ENCODE measurements around the gene TRAFD1.
"Not testable (repeated sequence)": the region's sequence is repeated elsewhere in the genome, so short reads cannot be mapped to it uniquely, and the experiment has no call there.

The TRAFD1 gene

GRCh38 chr12:112158461-112159145 is 33.2 kb downstream of the TRAFD1 start:
- not testable (repeated sequence) for DNase-seq (ENCODE audit: low spot score)

GRCh38 chr12:112159146-112159541 is 33.8 kb downstream of the TRAFD1 start:
- no peak for DNase-seq (ENCODE audit: low spot score)

GRCh38 chr12:112160611-112161010 is 35.3 kb downstream of the TRAFD1 start:
- no peak for DNase-seq (ENCODE audit: low spot score)

GRCh38 chr12:112161711-112162110 is 36.4 kb downstream of the TRAFD1 start:
- DNase-seq (ENCODE audit: low spot score) = no peak

DNA sequence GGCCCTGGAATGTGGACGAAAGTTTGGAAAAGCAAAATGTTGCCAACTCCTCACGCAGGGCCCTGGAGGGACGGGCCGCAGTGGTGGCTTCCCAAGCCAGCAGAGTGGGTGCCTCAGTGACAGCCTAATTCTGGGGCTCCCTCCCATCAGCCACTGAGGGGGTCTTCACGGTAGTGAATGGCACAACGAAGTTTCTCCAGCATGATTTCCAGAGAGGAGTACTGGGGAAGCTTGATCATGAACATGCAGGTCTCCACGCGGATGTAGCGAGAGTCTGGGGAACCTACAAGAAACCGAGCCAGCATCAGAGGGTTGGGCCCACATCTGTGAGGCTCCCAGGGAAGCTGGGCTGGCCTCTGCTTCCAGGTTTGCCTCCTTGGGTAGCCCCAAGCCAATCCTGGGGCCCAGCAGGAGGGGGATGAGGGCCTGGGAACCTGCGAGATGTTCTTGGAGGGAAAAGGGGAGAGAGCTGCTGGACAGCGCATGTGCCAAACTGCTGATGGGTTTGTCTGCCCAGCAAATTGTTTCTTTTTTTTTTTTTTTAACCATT is 37.0 kb downstream of the TRAFD1 start:
- DNase-seq (ENCODE audit: low spot score) = no peak

- DNase-seq (ENCODE audit: low spot score) = no peak
These were observed 37.7 kb downstream of the TRAFD1 start for GRCh38 chr12:112163056-112163455.

DNA sequence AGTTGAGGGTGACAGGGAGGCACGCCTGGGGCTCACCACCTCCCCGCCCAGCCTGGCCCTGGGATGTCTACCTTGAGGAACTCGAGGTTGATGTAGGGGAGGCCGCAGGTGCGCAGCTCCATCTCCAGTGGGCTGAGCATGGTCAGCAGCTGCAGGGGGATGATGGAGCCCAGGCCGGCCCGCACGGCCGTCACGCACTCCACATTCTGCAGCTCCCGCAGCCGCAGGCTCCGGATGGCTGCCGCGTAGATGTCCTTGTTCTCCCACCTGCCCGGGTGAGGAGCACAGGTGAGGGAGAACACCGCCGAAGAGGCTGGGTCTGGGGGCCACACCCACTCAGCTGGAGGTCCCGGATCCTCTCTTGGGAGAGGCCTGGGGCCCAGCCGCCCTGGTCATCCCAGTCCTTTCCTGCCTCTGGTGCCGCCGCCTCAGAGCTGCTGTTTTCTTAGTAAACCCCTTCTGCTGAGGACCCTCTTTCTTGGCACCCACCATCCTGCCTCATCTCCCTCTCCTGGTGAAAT is 38.2 kb downstream of the TRAFD1 start:
- no peak for DNase-seq (ENCODE audit: low spot score)

GRCh38 chr12:112164011-112164660 is 38.8 kb downstream of the TRAFD1 start:
- DNase-seq (ENCODE audit: low spot score) = no peak

- no peak for DNase-seq (ENCODE audit: low spot score)
These were observed 40.3 kb downstream of the TRAFD1 start for GRCh38 chr12:112165624-112166023.

GRCh38 chr12:112166051-112167015 is 41.0 kb downstream of the TRAFD1 start:
- no peak for DNase-seq (ENCODE audit: low spot score)

DNA sequence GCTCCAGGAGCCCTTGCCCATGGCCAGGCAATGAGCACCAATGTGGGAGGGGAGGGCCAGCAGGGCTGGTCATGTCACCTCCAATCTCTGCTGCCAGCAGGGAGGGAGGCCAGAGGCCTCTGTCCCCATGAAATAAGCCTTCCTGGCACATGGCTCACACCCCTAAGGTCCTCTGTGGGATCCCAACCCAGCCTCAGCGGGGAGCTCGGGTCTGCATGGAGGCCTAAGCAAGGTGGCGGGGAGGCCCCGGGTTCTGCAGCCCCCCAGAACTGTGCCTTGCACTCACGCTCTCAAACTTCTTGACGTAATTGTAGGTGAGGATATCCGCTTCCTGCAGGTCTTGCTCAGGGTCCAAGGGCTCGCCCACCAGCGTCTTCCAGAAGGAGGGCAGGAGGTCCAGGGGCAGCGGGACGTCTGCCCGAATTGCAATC is 41.7 kb downstream of the TRAFD1 start:
- DNase-seq (ENCODE audit: low spot score) = no peak

GRCh38 chr12:112167718-112168525 is 42.6 kb downstream of the TRAFD1 start:
- DNase-seq (ENCODE audit: low spot score) = no peak

GRCh38 chr12:112168561-112168971 is 43.2 kb downstream of the TRAFD1 start:
- no peak for DNase-seq (ENCODE audit: low spot score)

- DNase-seq (ENCODE audit: low spot score) = no peak
These were observed 44.0 kb downstream of the TRAFD1 start for GRCh38 chr12:112169161-112169872.

DNA sequence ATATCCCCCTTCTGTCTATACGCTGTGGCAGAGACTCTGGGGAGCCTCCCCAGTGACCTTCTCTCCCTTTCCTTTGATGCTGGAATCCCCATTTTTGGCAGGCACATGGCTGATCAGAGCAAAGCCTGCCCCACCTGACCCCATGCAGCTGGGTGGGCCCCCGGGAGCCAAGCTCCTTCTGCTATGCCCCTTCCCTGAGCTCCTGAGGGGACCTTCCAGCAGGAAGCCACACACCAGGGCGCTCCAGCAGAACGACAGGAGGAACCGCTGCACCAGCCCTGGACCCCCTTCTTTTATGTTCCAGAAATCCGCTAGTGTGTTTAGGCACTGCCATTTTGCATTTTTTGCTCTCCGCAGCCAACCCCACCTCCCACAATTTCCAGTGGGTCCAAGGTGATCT is 44.6 kb downstream of the TRAFD1 start:
- DNase-seq (ENCODE audit: low spot score) = no peak

GRCh38 chr12:112170376-112170775 is 45.0 kb downstream of the TRAFD1 start:
- DNase-seq (ENCODE audit: low spot score) = no peak

- DNase-seq (ENCODE audit: low spot score) = no peak
These were observed 45.7 kb downstream of the TRAFD1 start for GRCh38 chr12:112170971-112171596.

GRCh38 chr12:112172556-112173324 is 47.4 kb downstream of the TRAFD1 start:
- no peak for DNase-seq (ENCODE audit: low spot score)

Data from SW480 (cell line).